Prostate gland (tissue), 2 donors: ENCODE data around the gene UNC93A. TPM values are rescaled to one million over a fixed set of nuclear protein-coding genes. Genes with fewer than 3 reads are reported as not detected.

Experiments
- DNase-seq: peaks from one replicate; pipeline ENCODE4 v3.0.0-alpha.2; 2019; ENCODE audit warnings: low spot score
- H3K27ac ChIP-seq, 2 donors: fragments of 200-600 bp; sonication (generic); 2 replicates each; pipeline ENCODE4 v1.5.1; 2017 to 2019
- H3K27me3 ChIP-seq: fragments of 200-600 bp; sonication (generic); replicated peaks from 2 replicates; pipeline ENCODE4 v1.5.1; 2019; ENCODE audit not compliant: insufficient read depth
- H3K36me3 ChIP-seq, 2 donors: fragments of 200-600 bp; sonication (generic); 1 replicate in 1 of 2; 2 replicates in 1 of 2; pipeline versions ENCODE4 v1.5.1 to v1.8.1; 2017 to 2019
- H3K4me1 ChIP-seq: fragments of 200-600 bp; sonication (generic); replicated peaks from 2 replicates; pipeline ENCODE4 v1.5.1; 2019
- H3K4me3 ChIP-seq, 2 donors: fragments of 200-600 bp; sonication (generic); 2 replicates each; pipeline ENCODE4 v1.5.1; 2017 to 2019
- H3K9me3 ChIP-seq: fragments of 200-600 bp; sonication (generic); 2 replicates; pipeline ENCODE4 v1.5.1; 2017
- CTCF ChIP-seq, 4 experiments: fragments of 200-600 bp in 2 of 4; fragments of 450-650 bp in 2 of 4; sonication (generic) in 2 of 4; IDR thresholded peaks; 1 replicate in 3 of 4; 2 replicates in 1 of 4; pipeline ENCODE4 v1.5.1; 2016 to 2019; ENCODE audit warnings: antibody characterized with exemption in 4 of 4, mild to moderate bottlenecking in 2 of 4, moderate library complexity in 2 of 4
- POLR2A ChIP-seq: fragments of 450-650 bp; IDR thresholded peaks from one replicate; pipeline ENCODE4 v1.6.1; 2016; ENCODE audit warnings: antibody characterized with exemption, mild to moderate bottlenecking
- POLR2AphosphoS5 ChIP-seq: sonication (generic); formaldehyde crosslinking; IDR thresholded peaks from one replicate; pipeline ENCODE4 v1.6.1; 2017; ENCODE audit warnings: antibody characterized with exemption
- WGBS: methylation state at CpG from one replicate; pipeline ENCODE4 v1.1.5; 2018; 5-methylcytosine and 5-hydroxymethylcytosine counted together
- intact Hi-C: fragments of 100-400 bp; cut with DNase I; formaldehyde crosslinking; loops from one replicate; pipeline ENCODE4 v1.14.2; 2022
- total RNA-seq, 2 donors: library from RNA; depleted of rRNA; stranded (reverse); fragments of >200 nt; gene quantifications; one replicate each; pipeline ENCODE4 v1.1.0, GENCODE V29; 2016

The UNC93A gene
- total RNA-seq, 2 donors from 2014 or later: 0.51 to 0.55 TPM

- Histone ChIP-seq H3K4me1 (no peaks in the 10 kb centered on the region), H3K27ac (no peak overlapping the region), H3K27me3 (no peaks in the 10 kb centered on the region), H3K9me3 (no peaks in the 10 kb centered on the region), H3K36me3 (no peaks in the 10 kb centered on the region), H3K4me3 (no peak overlapping the region)
- intact Hi-C loops: no loop called here
- TF ChIP-seq CTCF (IDR thresholded peaks at IDR 0.05) (no peak), POLR2A (no peak), POLR2AphosphoS5 (no peak)
- no peak for DNase-seq
- 44% methylated on average over 12 of the region's 12 CpGs for WGBS
Observed at GRCh38 chr6:167341038-167341583, 50.0 kb downstream of the UNC93A start.

- no peaks in the 10 kb centered on the region for H3K27me3 ChIP-seq
- H3K36me3 ChIP-seq: no peaks in the 10 kb centered on the region
- intact Hi-C loops: no loop called here
- no peaks in the 10 kb centered on the region for H3K9me3 ChIP-seq
- no peak overlapping the region for H3K27ac ChIP-seq
- 44% methylated on average over 3 of the region's 3 CpGs for WGBS
- H3K4me1 ChIP-seq: no peaks in the 10 kb centered on the region
- no peak for DNase-seq
- TF ChIP-seq POLR2A (no peak), POLR2AphosphoS5 (no peak), CTCF (IDR thresholded peaks at IDR 0.05) (no peak)
- no peak overlapping the region for H3K4me3 ChIP-seq
Observed at GRCh38 chr6:167341665-167342655, 50.8 kb downstream of the UNC93A start.

GRCh38 chr6:167342879-167343610 lies 51.9 kb downstream of the UNC93A start:
- Histone ChIP-seq H3K9me3 (no peaks in the 10 kb centered on the region), H3K4me1 (no peaks in the 10 kb centered on the region), H3K4me3 (no peak overlapping the region), H3K27me3 (no peaks in the 10 kb centered on the region), H3K36me3 (no peaks in the 10 kb centered on the region), H3K27ac (no peak overlapping the region)
- WGBS: 93% methylated on average over 12 of the region's 14 CpGs
- intact Hi-C loops: no loop called here
- TF ChIP-seq POLR2AphosphoS5: no peak
- TF ChIP-seq POLR2A: no peak
- no peak for TF ChIP-seq CTCF (IDR thresholded peaks at IDR 0.05)
- DNase-seq: no peak

GRCh38 chr6:167345348-167345747 lies 54.2 kb downstream of the UNC93A start:
- TF ChIP-seq POLR2A (no peak), POLR2AphosphoS5 (no peak), CTCF (IDR thresholded peaks at IDR 0.05) (no peak)
- no peaks in the 10 kb centered on the region for H3K9me3 ChIP-seq
- H3K27ac ChIP-seq: no peak overlapping the region
- no peak overlapping the region for H3K4me3 ChIP-seq
- no peak for DNase-seq
- no peaks in the 10 kb centered on the region for H3K36me3 ChIP-seq
- intact Hi-C loops: no loop called here
- H3K4me1 ChIP-seq: peaks cover 3% of the 10 kb centered on the region
- H3K27me3 ChIP-seq: no peaks in the 10 kb centered on the region
